DOHH2 (cell line): ENCODE results near the gene CUBN.

ENCODE experiments used
- H3F3A ChIP-seq: fragments of 200-600 bp; sonication (generic), shearing (Covaris generic); 2 replicates; pipeline ENCODE4 v1.6.0; 2016; ENCODE audit warnings: antibody characterized with exemption, mild to moderate bottlenecking; ENCODE audit not compliant: control insufficient read depth, insufficient read depth
- H3K27ac ChIP-seq: fragments of 200-600 bp; sonication (generic); 2 replicates; pipeline ENCODE4 v1.5.1; 2014; ENCODE audit warnings: low read depth, mild to moderate bottlenecking, low read length, moderate library complexity
- H3K27me3 ChIP-seq: fragments of 200-600 bp; sonication (generic); 2 replicates; pipeline ENCODE4 v1.6.1; 2014; ENCODE audit warnings: mild to moderate bottlenecking, low read length, mixed read lengths; ENCODE audit not compliant: control insufficient read depth
- H3K36me3 ChIP-seq: fragments of 200-600 bp; sonication (generic); 2 replicates; pipeline ENCODE4 v1.6.1; 2014; ENCODE audit warnings: mild to moderate bottlenecking, low read length, moderate library complexity, mixed read lengths; ENCODE audit not compliant: control insufficient read depth
- H3K4me1 ChIP-seq: fragments of 200-600 bp; sonication (generic); 2 replicates; pipeline ENCODE4 v1.6.1; 2014; ENCODE audit warnings: mild to moderate bottlenecking, low read length, mixed read lengths; ENCODE audit not compliant: control insufficient read depth
- H3K4me2 ChIP-seq: fragments of 200-600 bp; sonication (generic); 2 replicates; pipeline ENCODE4 v1.6.0; 2014; ENCODE audit warnings: mild to moderate bottlenecking, low read length, moderate library complexity
- H3K4me3 ChIP-seq: fragments of 200-600 bp; sonication (generic); 2 replicates; pipeline ENCODE4 v1.5.1; 2014; ENCODE audit warnings: mild to moderate bottlenecking, low read length, mixed read lengths
- H3K79me2 ChIP-seq: fragments of 200-600 bp; sonication (generic); 2 replicates; pipeline ENCODE4 v1.6.1; 2014; ENCODE audit warnings: mild to moderate bottlenecking, low read length, mixed read lengths; ENCODE audit not compliant: control insufficient read depth
- H3K9me2 ChIP-seq: fragments of 200-600 bp; sonication (generic); replicated peaks from 2 replicates; pipeline ENCODE4 v1.6.1; 2014; ENCODE audit warnings: mild to moderate bottlenecking, low read length, mixed read lengths; ENCODE audit not compliant: control insufficient read depth
- H3K9me3 ChIP-seq: fragments of 200-600 bp; sonication (generic); 2 replicates; pipeline ENCODE4 v1.6.1; 2014; ENCODE audit warnings: antibody characterized with exemption, low read length, mixed read lengths; ENCODE audit not compliant: control insufficient read depth, insufficient read depth
- H4K20me1 ChIP-seq: fragments of 200-600 bp; sonication (generic); 2 replicates; pipeline ENCODE4 v1.6.0; 2014; ENCODE audit warnings: low read depth, mild to moderate bottlenecking, antibody characterized with exemption, low read length, moderate library complexity; ENCODE audit not compliant: control insufficient read depth, insufficient read depth
- CTCF ChIP-seq: fragments of 200-600 bp; sonication (generic); IDR thresholded peaks from one replicate; pipeline ENCODE4 v1.5.1; 2014; ENCODE audit warnings: antibody characterized with exemption, mild to moderate bottlenecking, low read depth, low read length; ENCODE audit not compliant: poor library complexity, severe bottlenecking
- EZH2phosphoT487 ChIP-seq: fragments of 200-600 bp; sonication (generic); IDR thresholded peaks from 2 replicates; pipeline ENCODE4 v1.6.1; 2017; ENCODE audit warnings: borderline replicate concordance, mild to moderate bottlenecking, antibody characterized with exemption, low read length, moderate library complexity, mixed read lengths

The CUBN gene

GRCh38 chr10:17146892-17147291 is 17.3 kb upstream of the CUBN start:
- no peak overlapping the region for H3K27ac ChIP-seq
- no peak overlapping the region for H3K4me3 ChIP-seq
- H3F3A ChIP-seq, result no peaks in the 10 kb centered on the region
- H3K36me3 ChIP-seq, result no peaks in the 10 kb centered on the region
- H3K9me2 ChIP-seq, result no peaks in the 10 kb centered on the region
- H3K79me2 ChIP-seq, result no peaks in the 10 kb centered on the region
- H3K4me1 ChIP-seq, result no peaks in the 10 kb centered on the region
- TF ChIP-seq EZH2phosphoT487 (no peak), CTCF (no peak)
- H3K4me2 ChIP-seq, result no peak overlapping the region
- no peaks in the 10 kb centered on the region for H3K27me3 ChIP-seq
- no peaks in the 10 kb centered on the region for H4K20me1 ChIP-seq
- H3K9me3 ChIP-seq, result no peaks in the 10 kb centered on the region

GRCh38 chr10:17145239-17145638 is 15.6 kb upstream of the CUBN start:
- no peaks in the 10 kb centered on the region for H3K9me3 ChIP-seq
- H3K4me1 ChIP-seq, result no peaks in the 10 kb centered on the region
- no peak overlapping the region for H3K27ac ChIP-seq
- TF ChIP-seq EZH2phosphoT487, result no peak
- no peak for TF ChIP-seq CTCF
- H3K79me2 ChIP-seq, result no peaks in the 10 kb centered on the region
- H3F3A ChIP-seq, result no peaks in the 10 kb centered on the region
- H3K36me3 ChIP-seq, result no peaks in the 10 kb centered on the region
- H4K20me1 ChIP-seq, result no peaks in the 10 kb centered on the region
- H3K4me2 ChIP-seq, result no peak overlapping the region
- H3K4me3 ChIP-seq, result no peak overlapping the region
- H3K9me2 ChIP-seq, result no peaks in the 10 kb centered on the region
- H3K27me3 ChIP-seq, result no peaks in the 10 kb centered on the region

GRCh38 chr10:17144757-17145156 is 15.1 kb upstream of the CUBN start:
- no peaks in the 10 kb centered on the region for H3K9me3 ChIP-seq
- H3K4me1 ChIP-seq, result no peaks in the 10 kb centered on the region
- H3K36me3 ChIP-seq, result no peaks in the 10 kb centered on the region
- no peak overlapping the region for H3K4me2 ChIP-seq
- no peaks in the 10 kb centered on the region for H3K27me3 ChIP-seq
- no peak overlapping the region for H3K4me3 ChIP-seq
- no peaks in the 10 kb centered on the region for H3F3A ChIP-seq
- TF ChIP-seq CTCF (no peak), EZH2phosphoT487 (no peak)
- H3K79me2 ChIP-seq, result no peaks in the 10 kb centered on the region
- H3K27ac ChIP-seq, result no peak overlapping the region
- H4K20me1 ChIP-seq, result no peaks in the 10 kb centered on the region
- H3K9me2 ChIP-seq, result no peaks in the 10 kb centered on the region

GRCh38 chr10:17144032-17144431 is 14.4 kb upstream of the CUBN start:
- Histone ChIP-seq H3K79me2 (no peaks in the 10 kb centered on the region), H4K20me1 (no peaks in the 10 kb centered on the region), H3K4me2 (no peak overlapping the region), H3K9me2 (no peaks in the 10 kb centered on the region), H3K27me3 (no peaks in the 10 kb centered on the region), H3K4me1 (no peaks in the 10 kb centered on the region), H3K27ac (no peak overlapping the region), H3K36me3 (no peaks in the 10 kb centered on the region), H3K4me3 (no peak overlapping the region), H3K9me3 (no peaks in the 10 kb centered on the region), H3F3A (no peaks in the 10 kb centered on the region)
- no peak for TF ChIP-seq CTCF
- TF ChIP-seq EZH2phosphoT487, result no peak
